ENCODE results near the gene CACNA1D.

CACNA1D gene

DNA sequence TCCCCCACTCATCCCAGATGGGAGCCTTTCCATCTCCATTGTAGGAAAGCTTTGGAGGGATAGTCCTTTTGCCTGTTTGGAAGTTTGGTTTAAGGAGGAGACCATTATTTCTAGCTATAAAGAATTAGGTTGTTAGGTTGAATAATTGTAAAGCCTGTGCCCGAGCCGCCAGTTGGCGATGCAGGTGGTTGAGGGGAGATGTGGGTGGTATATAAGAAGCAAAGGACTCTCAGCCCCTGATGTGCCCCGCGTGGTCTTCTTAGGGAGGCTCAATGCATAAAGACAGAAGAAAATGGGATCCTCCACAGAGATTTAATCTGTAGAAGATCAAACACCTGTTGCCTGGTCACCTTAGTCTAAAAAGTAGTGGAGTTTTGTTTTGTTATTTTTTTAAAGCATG lies 296.1 kb downstream of the CACNA1D start:
- no peak for TF ChIP-seq PKNOX1 (IDR thresholded peaks at IDR 0.05)
- no peak for TF ChIP-seq CTBP1 (IDR thresholded peaks at IDR 0.05; ENCODE audit: borderline replicate concordance)
- TF ChIP-seq NFRKB (IDR thresholded peaks at IDR 0.05): no peak
- no peak for DNase-seq (ENCODE audit: extremely low spot score)
- CTCF ChIA-PET: no interaction called here
- POLR2A ChIA-PET: no interaction called here

- TF ChIP-seq L3MBTL2 (conservative IDR thresholded peaks at IDR 0.05) (no peak), BHLHE40 (IDR thresholded peaks at IDR 0.05; ENCODE audit: borderline replicate concordance) (no peak), CTBP1 (IDR thresholded peaks at IDR 0.05; ENCODE audit: borderline replicate concordance) (no peak), FOXK2 (IDR thresholded peaks at IDR 0.05) (no peak), ELF4 (IDR thresholded peaks at IDR 0.05) (no peak), LEF1 (IDR thresholded peaks at IDR 0.05; ENCODE audit: borderline replicate concordance) (no peak), HDGF (IDR thresholded peaks at IDR 0.05; ENCODE audit: borderline replicate concordance) (no peak), SP1 (IDR thresholded peaks at IDR 0.05) (no peak), TARDBP (IDR thresholded peaks at IDR 0.05) (no peak), ZNF384 (IDR thresholded peaks at IDR 0.05) (no peak), NFRKB (IDR thresholded peaks at IDR 0.05) (no peak), FOXM1 (IDR thresholded peaks at IDR 0.05; ENCODE audit: borderline replicate concordance) (no peak), SUZ12 (IDR thresholded peaks at IDR 0.05) (no peak), PKNOX1 (IDR thresholded peaks at IDR 0.05) (no peak), ARNT (IDR thresholded peaks at IDR 0.05) (no peak), FOXA1 (IDR thresholded peaks at IDR 0.05) (no peak)
- ChIA-PET CTCF (no interaction called here), POLR2A (no interaction called here)
- no peak for DNase-seq (ENCODE audit: extremely low spot score)
Measured at GRCh38 chr3:53791317-53791716, 296.9 kb downstream of the CACNA1D start.

DNA sequence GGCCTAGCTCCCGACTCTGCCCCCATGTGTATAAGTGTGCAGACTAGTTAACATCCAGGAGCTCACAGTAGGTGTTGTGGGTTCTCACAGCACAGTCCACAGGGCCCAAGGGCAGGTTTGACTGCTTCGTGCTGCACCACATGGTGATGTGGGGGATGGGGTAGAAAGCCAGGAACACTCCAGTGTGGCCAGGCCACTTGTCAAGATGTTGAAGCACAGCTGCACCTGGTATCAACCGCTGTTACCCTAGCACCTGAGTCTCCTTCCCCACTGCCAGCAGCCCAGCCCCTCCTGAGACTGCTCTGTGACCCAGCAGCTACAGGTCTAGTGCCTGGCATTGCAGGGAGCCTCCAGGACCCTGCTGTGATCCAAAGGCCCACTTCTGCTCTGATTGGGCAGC lies 298.5 kb downstream of the CACNA1D start:
- no peak for DNase-seq (ENCODE audit: extremely low spot score)
- ChIA-PET POLR2A (interaction anchor here (1.1 kb wide), 1 partner anchor 53 kb away, joined by 3 read pairs; no protein-coding TSS in a partner anchor), CTCF (no interaction called here)
- TF ChIP-seq FOXA1 (IDR thresholded peaks at IDR 0.05) (no peak), ZNF384 (IDR thresholded peaks at IDR 0.05) (no peak), FOXK2 (IDR thresholded peaks at IDR 0.05) (no peak), FOXM1 (IDR thresholded peaks at IDR 0.05; ENCODE audit: borderline replicate concordance) (no peak), ARNT (IDR thresholded peaks at IDR 0.05) (no peak), L3MBTL2 (conservative IDR thresholded peaks at IDR 0.05) (no peak), ELF4 (IDR thresholded peaks at IDR 0.05) (no peak), HDGF (IDR thresholded peaks at IDR 0.05; ENCODE audit: borderline replicate concordance) (no peak), TARDBP (IDR thresholded peaks at IDR 0.05) (no peak), CTBP1 (IDR thresholded peaks at IDR 0.05; ENCODE audit: borderline replicate concordance) (no peak), LEF1 (IDR thresholded peaks at IDR 0.05; ENCODE audit: borderline replicate concordance) (no peak), SUZ12 (IDR thresholded peaks at IDR 0.05) (no peak), SP1 (IDR thresholded peaks at IDR 0.05) (no peak), BHLHE40 (IDR thresholded peaks at IDR 0.05; ENCODE audit: borderline replicate concordance) (no peak), NFRKB (IDR thresholded peaks at IDR 0.05) (no peak), PKNOX1 (IDR thresholded peaks at IDR 0.05) (no peak)

- ChIA-PET POLR2A (no interaction called here), CTCF (no interaction called here)
- no peak for TF ChIP-seq ZNF384 (IDR thresholded peaks at IDR 0.05)
- TF ChIP-seq SUZ12 (IDR thresholded peaks at IDR 0.05): no peak
- TF ChIP-seq BHLHE40 (IDR thresholded peaks at IDR 0.05; ENCODE audit: borderline replicate concordance): no peak
- no peak for TF ChIP-seq TARDBP (IDR thresholded peaks at IDR 0.05)
- no peak for DNase-seq (ENCODE audit: extremely low spot score)
Measured at GRCh38 chr3:53794597-53794996, 300.2 kb downstream of the CACNA1D start.

DNA sequence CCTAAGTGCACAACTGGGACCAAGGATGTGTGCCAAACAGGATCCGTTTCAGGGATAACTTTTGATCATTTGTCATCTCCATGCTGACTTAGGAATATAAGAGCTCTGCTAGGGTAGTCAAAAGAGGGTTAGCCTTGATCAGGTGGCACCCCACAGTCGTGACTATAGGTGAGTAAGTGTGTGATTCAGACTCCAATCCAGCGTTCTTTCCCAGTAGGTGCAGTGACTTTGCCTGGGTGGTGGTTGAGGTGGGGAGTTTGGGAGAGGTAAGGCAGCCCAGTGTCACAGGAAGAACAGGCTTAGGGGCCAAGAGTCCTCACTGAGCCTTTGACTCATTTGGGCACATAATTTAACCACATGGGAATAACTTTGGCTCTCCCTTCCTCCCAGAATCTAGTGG lies 300.8 kb downstream of the CACNA1D start:
- CTCF ChIA-PET: no interaction called here
- no peak for DNase-seq (ENCODE audit: extremely low spot score)
- no peak for TF ChIP-seq FOXM1 (IDR thresholded peaks at IDR 0.05; ENCODE audit: borderline replicate concordance)
- TF ChIP-seq L3MBTL2 (conservative IDR thresholded peaks at IDR 0.05): no peak
- TF ChIP-seq NFRKB (IDR thresholded peaks at IDR 0.05): no peak
- TF ChIP-seq SUZ12 (IDR thresholded peaks at IDR 0.05): no peak
- TF ChIP-seq ARNT (IDR thresholded peaks at IDR 0.05): no peak
- no peak for TF ChIP-seq ZNF384 (IDR thresholded peaks at IDR 0.05)
- TF ChIP-seq LEF1 (IDR thresholded peaks at IDR 0.05; ENCODE audit: borderline replicate concordance): no peak
- TF ChIP-seq ELF4 (IDR thresholded peaks at IDR 0.05): no peak
- no peak for TF ChIP-seq PKNOX1 (IDR thresholded peaks at IDR 0.05)
- TF ChIP-seq FOXA1 (IDR thresholded peaks at IDR 0.05): no peak
- TF ChIP-seq CTBP1 (IDR thresholded peaks at IDR 0.05; ENCODE audit: borderline replicate concordance): no peak
- TF ChIP-seq FOXK2 (IDR thresholded peaks at IDR 0.05): no peak
- no peak for TF ChIP-seq SP1 (IDR thresholded peaks at IDR 0.05)
- no peak for TF ChIP-seq TARDBP (IDR thresholded peaks at IDR 0.05)
- POLR2A ChIA-PET: no interaction called here

DNA sequence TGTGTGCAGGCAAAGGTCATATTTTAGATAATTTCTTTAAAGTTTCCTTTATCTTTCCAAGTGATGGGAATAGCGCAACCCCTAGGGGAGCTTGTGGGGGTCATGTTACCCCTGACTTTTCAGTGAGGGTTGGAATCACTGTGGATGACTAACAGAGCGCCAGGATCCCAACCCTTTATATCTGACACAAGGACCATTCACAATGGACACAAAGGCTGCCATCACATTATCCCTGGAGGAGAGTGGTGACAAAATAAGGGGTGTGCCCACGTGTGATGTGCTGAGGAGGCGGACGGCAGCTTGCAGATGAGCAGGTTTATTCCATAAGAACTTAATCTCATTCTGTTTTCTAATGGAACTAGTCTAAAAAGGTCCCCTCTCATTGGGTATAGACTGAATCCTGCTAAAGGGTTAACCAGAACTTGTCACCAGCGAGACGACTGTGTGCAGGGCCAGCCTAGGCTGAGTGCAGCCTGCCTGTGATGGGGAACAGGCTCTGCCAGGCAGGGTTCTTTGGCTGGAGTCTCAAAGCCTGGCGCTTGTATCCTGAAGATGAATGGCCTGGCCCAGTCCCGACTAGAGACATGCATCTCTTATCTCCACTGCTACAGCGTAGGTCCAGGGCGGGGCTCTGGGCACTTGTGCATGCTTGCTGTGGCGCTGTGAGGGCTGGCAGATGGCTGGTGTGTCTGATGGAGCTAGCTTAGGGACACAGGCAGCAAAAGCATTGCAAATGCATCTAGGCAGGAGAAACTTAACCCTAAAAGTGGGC lies 301.6 kb downstream of the CACNA1D start:
- DNase-seq (ENCODE audit: extremely low spot score): no peak
- ChIA-PET CTCF (no interaction called here), POLR2A (no interaction called here)
- no peak for TF ChIP-seq BHLHE40 (IDR thresholded peaks at IDR 0.05; ENCODE audit: borderline replicate concordance)
- no peak for TF ChIP-seq ELF4 (IDR thresholded peaks at IDR 0.05)
- no peak for TF ChIP-seq SP1 (IDR thresholded peaks at IDR 0.05)
- no peak for TF ChIP-seq HDGF (IDR thresholded peaks at IDR 0.05; ENCODE audit: borderline replicate concordance)
- no peak for TF ChIP-seq L3MBTL2 (conservative IDR thresholded peaks at IDR 0.05)
- TF ChIP-seq FOXK2 (IDR thresholded peaks at IDR 0.05): no peak
- TF ChIP-seq NFRKB (IDR thresholded peaks at IDR 0.05): no peak
- no peak for TF ChIP-seq LEF1 (IDR thresholded peaks at IDR 0.05; ENCODE audit: borderline replicate concordance)
- TF ChIP-seq FOXA1 (IDR thresholded peaks at IDR 0.05): no peak
- no peak for TF ChIP-seq SUZ12 (IDR thresholded peaks at IDR 0.05)
- no peak for TF ChIP-seq ARNT (IDR thresholded peaks at IDR 0.05)
- no peak for TF ChIP-seq PKNOX1 (IDR thresholded peaks at IDR 0.05)
- TF ChIP-seq TARDBP (IDR thresholded peaks at IDR 0.05): no peak
- no peak for TF ChIP-seq ZNF384 (IDR thresholded peaks at IDR 0.05)
- TF ChIP-seq FOXM1 (IDR thresholded peaks at IDR 0.05; ENCODE audit: borderline replicate concordance): no peak
- TF ChIP-seq CTBP1 (IDR thresholded peaks at IDR 0.05; ENCODE audit: borderline replicate concordance): no peak

Data from HEK293T (cell line).